ENCODE data around the gene PPM1E. TPM values are rescaled to one million over a fixed set of nuclear protein-coding genes. Genes with fewer than 3 reads are reported as not detected.

Gene PPM1E
- total and polyA plus RNA-seq, 4 donors, result 0.08 to 1.3 (median 0.66) TPM

DNA sequence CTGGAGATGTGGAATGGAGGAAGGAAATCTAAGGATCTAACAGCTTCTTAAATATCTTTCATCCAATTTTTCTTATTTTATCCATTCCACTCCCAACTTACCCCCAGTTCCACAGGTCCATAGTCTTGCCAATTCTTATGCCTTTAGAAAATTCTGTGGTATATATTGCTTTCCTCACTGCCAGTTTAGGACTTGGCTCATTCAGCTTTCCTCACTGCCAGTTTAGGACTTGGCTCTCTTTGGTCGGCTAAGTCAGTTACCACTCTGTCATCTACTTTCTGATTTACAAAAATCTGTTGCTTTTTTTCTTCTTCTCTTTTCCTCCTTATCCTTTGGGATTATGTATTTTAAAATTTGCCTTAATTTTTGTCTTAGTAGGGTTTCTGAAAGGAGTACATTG, 128.5 kb downstream of the PPM1E start:
- Histone ChIP-seq H3K4me3 (no peak overlapping the region), H3K36me3 (ENCODE audit: control insufficient read depth in 4 of 4, insufficient read depth in 4 of 4, low read length in 4 of 4) (no peaks in the 10 kb centered on the region), H3K27me3 (ENCODE audit: control insufficient read depth in 3 of 3, insufficient read depth in 3 of 3, low read length in 2 of 3) (no peaks in the 10 kb centered on the region), H3K4me1 (ENCODE audit: control insufficient read depth in 5 of 5, insufficient read depth in 5 of 5, low read length in 5 of 5) (no peaks in the 10 kb centered on the region), H3K9ac (ENCODE audit: insufficient read depth in 1 of 2, low read length in 2 of 2) (no peak overlapping the region), H3K27ac (ENCODE audit: low read depth in 1 of 2, low read length in 1 of 2) (no peak overlapping the region), H3K9me3 (ENCODE audit: control insufficient read depth in 4 of 4, insufficient read depth in 3 of 4, low read length in 3 of 4) (no peaks in the 10 kb centered on the region)
- no peak for DNase-seq
- TF ChIP-seq CTCF (IDR thresholded peaks at IDR 0.05; ENCODE audit: control extremely low read depth, extremely low read depth), result no peak
- WGBS, 2 donors, result 86 to 94% methylated on average over 1 of the region's 1 CpG
- ATAC-seq (ENCODE audit: insufficient read depth, low FRiP score), result no peak

GRCh38 chr17:58886514-58886913, 130.9 kb downstream of the PPM1E start:
- Histone ChIP-seq H3K4me1 (ENCODE audit: control insufficient read depth in 5 of 5, insufficient read depth in 5 of 5, low read length in 5 of 5) (no peaks in the 10 kb centered on the region), H3K36me3 (ENCODE audit: control insufficient read depth in 4 of 4, insufficient read depth in 4 of 4, low read length in 4 of 4) (no peaks in the 10 kb centered on the region), H3K27ac (ENCODE audit: low read depth in 1 of 2, low read length in 1 of 2) (no peak overlapping the region), H3K27me3 (ENCODE audit: control insufficient read depth in 3 of 3, insufficient read depth in 3 of 3, low read length in 2 of 3) (no peaks in the 10 kb centered on the region), H3K9ac (ENCODE audit: insufficient read depth in 1 of 2, low read length in 2 of 2) (no peak overlapping the region), H3K4me3 (no peak overlapping the region), H3K9me3 (ENCODE audit: control insufficient read depth in 4 of 4, insufficient read depth in 3 of 4, low read length in 3 of 4) (peaks cover 0 to 6% (median 0%) of the 10 kb centered on the region in 4 donors)
- no peak for DNase-seq
- TF ChIP-seq CTCF (IDR thresholded peaks at IDR 0.05; ENCODE audit: control extremely low read depth, extremely low read depth), result no peak
- WGBS, 2 donors, result 78 to 92% methylated on average over 1 of the region's 1 CpG
- no peak for ATAC-seq (ENCODE audit: insufficient read depth, low FRiP score)

DNA sequence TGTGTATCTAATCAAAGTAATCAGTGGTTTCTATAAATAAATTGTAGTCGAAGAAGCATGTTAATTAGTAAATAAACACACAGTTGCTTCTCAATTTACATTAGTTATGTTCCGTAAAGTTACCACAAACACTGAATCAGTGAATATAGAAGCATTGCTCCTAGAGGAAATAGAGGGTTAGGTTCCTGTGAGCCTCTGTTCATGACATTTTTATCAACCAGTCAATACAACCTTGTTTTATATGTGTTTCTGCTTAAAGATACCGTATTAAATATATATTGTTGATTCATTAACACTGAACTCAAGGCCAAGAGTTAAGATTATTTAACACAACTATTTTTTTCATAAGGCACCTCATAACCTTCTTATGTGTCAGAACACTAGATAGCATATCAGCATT, 134.3 kb downstream of the PPM1E start:
- Histone ChIP-seq H3K27ac (ENCODE audit: low read depth in 1 of 2, low read length in 1 of 2) (no peak overlapping the region), H3K9me3 (ENCODE audit: control insufficient read depth in 4 of 4, insufficient read depth in 3 of 4, low read length in 3 of 4) (peaks cover 0 to 6% (median 2%) of the 10 kb centered on the region in 4 donors), H3K36me3 (ENCODE audit: control insufficient read depth in 4 of 4, insufficient read depth in 4 of 4, low read length in 4 of 4) (no peaks in the 10 kb centered on the region), H3K27me3 (ENCODE audit: control insufficient read depth in 3 of 3, insufficient read depth in 3 of 3, low read length in 2 of 3) (no peaks in the 10 kb centered on the region), H3K4me1 (ENCODE audit: control insufficient read depth in 5 of 5, insufficient read depth in 5 of 5, low read length in 5 of 5) (no peaks in the 10 kb centered on the region), H3K4me3 (no peak overlapping the region), H3K9ac (ENCODE audit: insufficient read depth in 1 of 2, low read length in 2 of 2) (no peak overlapping the region)
- ATAC-seq (ENCODE audit: insufficient read depth, low FRiP score) (no peak), DNase-seq (no peak)
- WGBS, 2 donors, result 94% methylated on average over 3 of the region's 3 CpGs
- TF ChIP-seq CTCF (IDR thresholded peaks at IDR 0.05; ENCODE audit: control extremely low read depth, extremely low read depth), result no peak

GRCh38 chr17:58899191-58899590, 143.5 kb downstream of the PPM1E start:
- Histone ChIP-seq H3K4me1 (ENCODE audit: control insufficient read depth in 5 of 5, insufficient read depth in 5 of 5, low read length in 5 of 5) (no peaks in the 10 kb centered on the region), H3K9ac (ENCODE audit: insufficient read depth in 1 of 2, low read length in 2 of 2) (no peak overlapping the region), H3K36me3 (ENCODE audit: control insufficient read depth in 4 of 4, insufficient read depth in 4 of 4, low read length in 4 of 4) (no peaks in the 10 kb centered on the region), H3K4me3 (no peak overlapping the region), H3K27ac (ENCODE audit: low read depth in 1 of 2, low read length in 1 of 2) (no peak overlapping the region), H3K27me3 (ENCODE audit: control insufficient read depth in 3 of 3, insufficient read depth in 3 of 3, low read length in 2 of 3) (no peaks in the 10 kb centered on the region), H3K9me3 (ENCODE audit: control insufficient read depth in 4 of 4, insufficient read depth in 3 of 4, low read length in 3 of 4) (peaks cover 0 to 3% (median under 1%) of the 10 kb centered on the region in 4 donors)
- ATAC-seq (ENCODE audit: insufficient read depth, low FRiP score) (no peak), DNase-seq (no peak)
- TF ChIP-seq CTCF (IDR thresholded peaks at IDR 0.05; ENCODE audit: control extremely low read depth, extremely low read depth), result no peak
- 86 to 90% methylated on average over 5 of the region's 5 CpGs for WGBS, 2 donors

All from lung (tissue), 12 donors.